Activated naive CD4-positive, alpha-beta T cell (primary cell): ENCODE results near the gene KAT2A.

ENCODE experiments used
- DNase-seq, 4 experiments: peaks; one replicate each; lab custom pipeline; 2025; lab: John Stamatoyannopoulos, UW

Gene KAT2A

DNA sequence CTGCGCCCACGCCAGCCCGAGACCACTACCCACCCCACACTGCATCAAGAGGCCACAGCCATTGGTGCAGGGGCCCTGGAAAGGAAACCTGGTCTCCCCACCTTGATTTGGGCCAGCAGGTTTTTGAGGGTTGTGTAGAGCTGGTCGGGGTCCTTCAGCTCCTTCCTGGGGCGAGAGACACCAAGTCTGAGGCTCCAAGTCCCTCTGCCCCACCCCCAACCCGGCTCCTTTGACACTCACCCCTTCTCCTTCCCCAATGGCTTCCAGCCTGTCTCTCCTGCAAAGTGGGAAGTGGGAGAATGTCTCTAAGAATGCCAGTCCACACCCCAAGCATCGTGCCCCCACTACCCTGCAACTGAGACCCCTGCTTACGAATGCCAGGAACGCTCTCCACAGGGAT is 7.0 kb downstream of the KAT2A start:
- DNase-seq: no peak

DNA sequence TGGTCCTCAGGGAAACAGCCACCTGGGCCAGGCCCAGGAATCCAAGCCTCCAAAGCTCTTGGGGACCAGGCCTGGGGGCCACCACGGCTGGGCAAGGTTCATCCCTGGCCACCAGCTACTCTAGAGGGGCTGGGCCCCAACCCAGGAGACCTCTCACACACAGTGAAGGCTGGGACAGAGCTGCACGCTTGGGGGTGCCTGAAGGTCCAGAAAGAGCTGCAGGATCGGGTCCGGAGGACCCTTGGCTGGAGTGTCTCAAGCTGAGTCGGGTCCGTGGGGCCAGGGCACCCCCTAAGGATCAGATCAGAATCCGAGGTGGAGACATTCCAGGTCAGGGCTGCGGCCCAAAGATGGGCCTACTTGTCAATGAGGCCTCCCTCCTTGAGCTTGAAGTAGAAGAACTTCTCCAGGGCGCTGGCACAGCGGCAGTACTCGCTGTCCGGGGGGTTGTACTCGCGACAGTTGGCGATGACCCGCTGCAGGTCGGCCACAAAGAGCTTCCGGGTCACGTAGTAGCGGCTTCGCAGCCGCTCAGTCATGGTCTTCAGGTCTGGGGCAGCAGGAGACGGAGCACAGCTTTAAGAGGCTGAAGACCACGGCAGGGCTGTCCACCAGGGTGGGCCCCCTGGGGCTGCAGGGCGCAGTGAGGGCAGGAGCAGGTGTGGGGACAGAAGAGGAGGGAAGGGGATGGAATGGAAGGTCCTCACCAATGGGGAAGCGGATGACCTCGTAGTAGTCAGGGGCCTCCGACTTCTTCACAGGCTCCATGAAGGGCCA is 7.7 kb downstream of the KAT2A start:
- no peak for DNase-seq

- DNase-seq: peak in 3 of 4 experiments; percentile 31 to 75 (median 62)
Measured at GRCh38 chr17:42112552-42113176, 8.5 kb downstream of the KAT2A start, which contains the start of gene DHX58. TSS of gene DHX58 (minus strand) at chr17:42112714. CDS start at chr17:42111892, 822 bp downstream.

- peak in 2 of 4 experiments; percentile 43 to 48 for DNase-seq
Measured at GRCh38 chr17:42111871-42112551, 9.2 kb downstream of the KAT2A start.

GRCh38 chr17:42111265-42111636 is 9.9 kb downstream of the KAT2A start:
- no peak for DNase-seq

DNA sequence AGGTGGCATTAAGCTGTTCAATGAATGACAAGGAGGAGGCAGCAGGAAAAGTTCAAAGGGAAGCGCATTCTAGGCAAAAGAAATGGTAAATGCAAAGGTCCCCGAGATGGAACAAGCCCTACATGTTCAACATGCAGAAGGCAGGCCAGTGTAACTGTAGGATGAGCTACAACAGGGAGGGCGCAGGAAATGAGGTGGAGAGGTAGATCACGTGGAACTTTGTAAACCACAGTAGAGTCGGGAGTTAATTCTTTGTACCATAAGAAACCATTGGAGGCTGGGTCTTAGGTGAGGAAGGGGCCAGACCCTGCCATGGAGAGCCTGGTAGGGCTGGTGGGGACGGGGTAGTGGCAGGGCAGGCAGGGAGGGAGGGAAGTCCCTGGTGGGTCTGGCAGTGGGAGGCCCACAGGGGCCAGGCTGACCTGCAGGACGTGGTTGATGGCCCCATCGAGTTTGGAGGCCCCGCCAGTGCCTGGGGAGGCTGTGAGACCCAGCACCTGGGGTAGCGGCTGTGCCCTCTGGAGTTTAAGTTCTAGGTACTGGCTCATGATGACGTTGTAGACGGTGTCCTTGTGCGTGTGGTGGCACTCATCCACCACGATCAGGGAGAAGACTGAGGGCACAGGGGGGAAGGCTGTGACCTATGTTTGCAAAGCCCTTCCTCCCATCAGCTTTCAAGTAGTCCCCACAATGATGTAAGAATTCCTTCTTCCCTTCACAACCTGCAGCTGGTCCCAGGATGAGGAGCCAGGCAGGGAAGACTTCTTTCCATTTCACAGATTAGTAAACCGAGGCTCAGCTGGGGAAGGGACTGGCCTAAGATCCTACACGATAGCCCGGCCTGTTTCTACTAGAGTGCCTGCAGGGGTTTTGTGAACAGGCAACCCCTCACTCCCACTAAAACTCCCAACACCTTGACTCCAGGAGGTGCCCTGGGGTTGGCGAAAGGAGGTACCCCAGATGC is 10.6 kb downstream of the KAT2A start:
- DNase-seq: no peak

DNA sequence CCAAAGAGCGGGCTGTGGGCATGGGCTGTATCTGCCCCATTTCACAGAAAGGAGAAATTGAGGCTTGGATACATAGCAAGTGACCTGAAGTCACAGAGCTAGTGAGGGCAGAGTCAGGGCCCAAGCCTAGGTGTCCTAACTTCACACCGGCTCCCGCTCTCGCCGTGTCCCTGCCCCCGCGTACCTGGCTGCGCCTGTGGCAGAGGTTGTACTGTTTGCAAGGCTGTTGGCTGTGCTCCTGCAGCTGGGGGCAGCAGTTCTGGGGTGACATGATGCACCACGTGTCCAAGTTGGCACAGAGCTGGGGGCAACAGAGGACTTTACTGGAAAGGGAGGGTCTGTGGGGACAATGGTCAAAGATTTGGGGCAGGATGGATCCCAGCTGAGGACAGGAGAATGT is 12.1 kb downstream of the KAT2A start:
- DNase-seq: no peak

GRCh38 chr17:42107597-42108576 is 13.3 kb downstream of the KAT2A start:
- DNase-seq: peak; percentile 62 to 95 (median 89)

GRCh38 chr17:42107124-42107523 is 14.0 kb downstream of the KAT2A start:
- no peak for DNase-seq

DNA sequence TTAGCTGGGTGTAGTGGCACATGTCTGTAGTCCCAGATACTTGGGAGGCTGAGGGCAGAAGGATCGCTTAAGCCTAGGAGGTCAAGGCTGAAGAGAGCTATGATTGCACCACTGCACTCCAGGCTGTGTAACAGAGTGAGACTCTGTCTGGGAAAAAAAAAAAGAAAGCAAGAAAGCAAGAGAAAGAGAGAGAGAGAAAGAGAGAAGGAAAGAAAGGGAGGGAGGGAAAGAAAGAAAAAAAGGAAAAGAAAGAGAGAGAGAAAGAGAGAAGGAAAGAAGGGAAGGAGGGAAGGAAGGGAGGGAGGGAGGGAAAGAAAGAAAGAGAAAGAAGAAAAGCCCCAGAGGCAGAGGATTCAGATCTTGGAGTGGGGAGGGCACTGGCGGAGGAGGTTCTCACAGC is 15.2 kb downstream of the KAT2A start:
- DNase-seq: no peak

DNA sequence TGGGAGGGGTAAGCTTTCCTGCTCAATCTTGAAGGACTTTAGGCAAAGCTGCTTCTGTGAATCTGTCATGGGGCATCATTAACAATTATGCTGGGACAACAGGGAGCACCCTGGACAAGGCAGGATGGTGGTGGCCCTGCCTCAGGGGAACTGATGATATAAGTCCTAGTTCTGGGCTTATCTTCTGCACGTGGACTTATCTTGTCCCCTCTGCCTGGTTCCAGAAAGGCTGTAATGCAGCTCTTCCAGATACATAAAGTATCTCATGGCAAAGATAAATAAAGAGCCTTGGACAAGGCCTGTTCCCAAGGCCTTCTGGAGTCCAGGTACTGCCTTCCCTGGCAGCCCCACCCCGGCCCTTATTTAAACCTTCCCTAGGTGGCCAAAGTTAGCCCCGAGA is 16.9 kb downstream of the KAT2A start:
- no peak for DNase-seq

DNA sequence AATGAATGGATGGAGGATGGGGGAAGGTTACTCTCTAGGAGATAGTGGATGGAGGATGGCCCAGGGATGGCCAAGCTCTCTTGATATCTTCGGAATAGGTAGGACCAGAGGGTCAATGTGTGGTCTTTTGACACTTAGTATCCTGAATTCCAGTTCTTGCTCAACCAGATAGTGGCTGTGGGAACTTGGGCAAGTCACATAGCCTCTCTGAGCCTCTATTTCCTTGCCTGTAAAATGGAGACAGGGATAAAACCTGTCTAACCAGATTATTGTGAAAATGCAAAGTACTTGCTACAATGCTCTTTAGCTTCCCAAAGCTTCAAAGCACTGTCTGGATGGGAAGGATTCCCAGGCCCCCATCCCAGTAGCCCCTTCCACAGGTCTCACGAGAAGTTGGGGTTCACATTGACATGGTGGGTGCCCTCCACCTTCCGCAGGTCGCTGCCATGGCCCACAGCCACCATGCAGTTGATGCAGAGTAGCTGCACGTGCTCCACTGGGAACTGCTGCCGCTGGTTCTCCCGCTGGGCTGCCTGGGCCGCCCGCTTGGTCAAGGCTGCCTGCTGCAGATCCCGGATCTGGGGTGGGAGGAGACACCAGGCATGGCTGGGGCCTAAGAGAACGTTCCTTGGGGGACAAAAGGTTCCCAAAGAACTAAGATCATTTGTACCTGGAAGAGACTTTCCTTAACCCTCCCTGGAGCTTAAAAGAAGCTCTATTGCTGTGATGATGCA is 17.8 kb downstream of the KAT2A start:
- no peak for DNase-seq

DNA sequence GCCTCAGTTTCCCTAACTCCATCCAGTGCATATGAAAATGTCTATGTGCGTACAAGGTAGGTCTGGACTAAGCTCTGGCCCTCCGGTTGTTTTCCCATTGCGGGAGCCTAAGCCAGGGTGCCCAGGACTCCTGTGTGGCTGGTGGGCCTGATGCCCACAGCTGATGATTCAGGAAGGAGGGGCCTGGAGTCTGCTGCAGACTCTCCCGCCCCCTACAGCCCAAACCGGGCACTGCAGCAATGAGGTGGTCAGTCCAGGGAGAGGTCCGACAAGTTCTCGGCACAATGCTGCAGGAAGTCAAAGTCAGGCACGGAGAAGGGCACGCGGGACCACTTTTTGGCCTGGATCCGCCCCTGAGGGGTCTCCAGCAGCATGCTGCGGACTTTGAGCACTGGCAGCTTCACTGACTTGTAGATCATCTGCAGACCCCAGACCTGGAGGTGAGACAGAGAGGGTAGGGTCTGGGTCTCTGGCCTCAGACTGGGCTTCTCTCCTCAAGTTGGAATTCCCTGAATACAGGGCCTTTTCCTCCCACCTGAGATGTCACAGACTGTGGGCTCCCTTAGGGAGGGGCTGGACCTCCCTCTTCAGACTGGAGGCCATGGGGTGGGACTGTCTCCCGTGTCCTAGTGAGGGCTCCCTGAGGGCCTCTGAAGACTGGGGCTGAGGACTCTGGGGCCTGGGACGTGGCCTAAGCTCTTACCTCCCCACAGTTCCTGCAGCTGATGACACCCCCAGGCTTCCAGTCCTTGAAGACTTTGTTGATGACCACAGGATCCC is 19.5 kb downstream of the KAT2A start:
- peak; percentile 18 to 52 (median 33) for DNase-seq

DNA sequence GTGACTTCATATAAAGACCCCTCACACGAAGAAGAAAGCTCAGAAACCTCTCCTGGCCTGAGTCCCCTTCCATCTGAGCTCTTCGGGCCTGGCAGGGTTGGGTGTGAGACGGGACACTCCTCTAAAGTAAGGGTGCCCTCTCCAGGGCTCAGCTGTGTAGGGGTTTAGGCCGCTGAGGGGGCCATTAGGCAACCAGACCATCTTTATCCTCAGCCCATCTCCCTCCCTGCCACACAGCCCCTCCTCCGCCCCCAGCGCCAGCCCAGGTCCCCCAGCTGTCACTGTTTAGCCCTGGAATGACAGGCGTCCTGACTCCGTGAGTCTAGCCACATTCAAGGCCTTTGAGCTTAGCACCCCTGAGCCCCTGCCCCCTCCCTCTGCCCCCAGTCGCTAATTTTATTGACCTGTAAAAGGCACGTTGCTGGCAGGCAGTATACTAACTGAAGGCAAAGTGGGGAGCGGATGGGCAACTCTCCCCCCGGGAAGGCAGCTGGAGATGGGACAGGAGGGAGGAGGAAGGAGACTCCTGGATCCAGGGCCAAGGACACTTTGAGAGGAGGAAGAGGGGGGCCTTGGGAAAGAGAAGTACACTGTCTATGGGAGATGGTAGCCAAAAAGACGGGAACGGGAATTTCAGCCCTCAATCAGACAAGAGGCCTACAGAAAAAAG is 22.3 kb downstream of the KAT2A start:
- DNase-seq: no peak

DNA sequence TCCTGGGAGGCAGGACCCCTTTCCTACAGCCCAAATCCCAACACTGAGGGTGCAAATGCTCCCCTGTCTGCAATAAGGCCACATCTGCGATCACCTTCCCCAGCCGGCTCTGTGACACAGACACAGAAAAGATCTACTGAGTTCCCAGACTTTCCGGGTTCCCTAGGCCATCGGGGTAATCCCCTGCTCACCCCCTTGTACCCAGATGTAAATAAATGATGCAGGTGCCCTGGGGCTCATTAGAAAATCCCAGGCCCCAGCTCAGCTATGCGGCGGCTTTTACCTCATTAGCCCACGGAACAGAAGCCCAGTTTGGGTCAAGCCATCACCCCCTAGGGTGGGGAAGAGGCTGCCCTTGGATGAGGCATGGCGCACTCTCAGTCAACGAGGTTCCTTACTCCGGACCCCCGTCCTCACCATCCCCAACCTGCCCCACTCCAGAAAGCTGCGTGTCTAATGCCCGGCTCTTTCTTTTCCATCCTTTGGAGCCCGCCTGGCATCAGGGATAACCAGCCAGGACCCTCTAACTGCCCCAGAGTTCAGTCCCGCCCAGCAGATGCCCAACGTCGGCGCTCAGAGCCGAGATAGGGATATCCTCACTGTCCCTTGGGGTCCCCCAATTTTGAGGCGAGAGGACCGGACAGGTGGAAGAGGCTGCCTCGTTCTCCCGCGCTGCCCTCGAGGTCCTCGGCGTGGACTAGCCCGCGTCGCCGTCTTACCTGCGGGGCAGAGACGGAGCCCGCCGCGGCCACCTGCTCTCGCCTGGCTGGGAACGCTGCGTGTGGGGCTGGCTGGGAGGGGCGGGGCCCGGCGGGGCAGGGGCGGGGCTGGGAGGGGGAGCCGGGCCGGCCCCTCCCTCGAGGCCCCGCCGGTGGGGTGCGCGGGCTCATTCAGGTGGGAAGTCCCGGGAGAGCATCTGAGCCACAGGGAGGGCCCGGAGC is 23.2 kb downstream of the KAT2A start, which contains the start of gene ZNF385C:
ZNF385C (minus strand) TSS at position 783 of the 941 bp plus-strand sequence. CDS start 35,417 bp downstream, outside the sequence.
- DNase-seq: peak in 1 of 4 experiments; percentile 50

DNA sequence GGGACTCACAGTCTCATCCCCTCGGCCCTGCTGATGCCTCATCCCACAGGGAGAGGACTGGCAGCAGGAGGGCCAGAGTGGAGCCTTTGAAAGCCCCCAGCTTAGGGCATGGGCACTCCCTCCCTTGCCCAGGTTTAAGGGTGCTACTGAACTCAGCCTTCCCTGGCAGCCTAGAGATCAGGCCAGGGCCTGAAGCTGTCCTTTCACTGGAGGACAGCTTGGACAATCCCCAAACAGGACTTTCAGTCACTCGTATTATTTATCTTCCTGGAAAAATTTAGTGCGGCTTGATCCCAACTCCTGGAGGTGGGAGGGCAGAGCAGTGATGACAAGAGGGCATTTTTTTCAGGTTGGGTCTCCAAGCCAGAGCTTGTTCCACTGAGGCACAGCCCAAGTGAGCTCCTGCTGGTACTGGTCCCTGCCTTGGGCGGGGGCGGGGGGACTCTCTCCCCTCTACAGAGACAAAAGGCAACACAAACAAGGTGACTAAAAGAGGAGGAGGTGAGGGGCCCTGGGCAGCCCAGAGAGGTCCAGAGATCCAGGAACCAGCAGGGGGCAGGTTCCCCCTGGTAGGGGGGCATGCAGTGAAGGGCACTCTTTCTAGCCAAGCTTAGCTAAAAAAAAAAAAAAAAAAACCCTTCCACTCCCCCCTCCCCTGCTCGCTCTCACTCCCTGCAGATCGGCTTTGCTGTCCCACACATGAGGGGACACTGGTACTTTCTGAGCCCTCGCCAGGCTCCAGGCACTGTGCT is 24.6 kb downstream of the KAT2A start:
- no peak for DNase-seq
